ENCODE measurements around the gene KIDINS220.

Gene KIDINS220

GRCh38 chr2:8805278-8806210 lies 31.9 kb downstream of the KIDINS220 start:
- DNase-seq = no peak

- peak in 6 of 56 donors; percentile 4 to 16 (median 8) for DNase-seq
Measured at GRCh38 chr2:8803658-8804379, 33.6 kb downstream of the KIDINS220 start.

GRCh38 chr2:8802741-8803140 lies 34.7 kb downstream of the KIDINS220 start:
- no peak for DNase-seq

- DNase-seq = no peak
Measured at GRCh38 chr2:8800821-8801220, 36.6 kb downstream of the KIDINS220 start.

GRCh38 chr2:8800218-8800617 lies 37.2 kb downstream of the KIDINS220 start:
- no peak for DNase-seq

GRCh38 chr2:8799004-8799403 lies 38.4 kb downstream of the KIDINS220 start:
- no peak for DNase-seq

- DNase-seq = no peak
Measured at GRCh38 chr2:8798393-8798792, 39.0 kb downstream of the KIDINS220 start.

- no peak for DNase-seq
Measured at GRCh38 chr2:8797682-8798081, 39.7 kb downstream of the KIDINS220 start.

GRCh38 chr2:8796878-8797550 lies 40.4 kb downstream of the KIDINS220 start:
- DNase-seq = no peak

GRCh38 chr2:8796315-8796848 lies 41.0 kb downstream of the KIDINS220 start:
- peak in 1 of 56 donors; percentile 8 for DNase-seq

- no peak for DNase-seq
Measured at GRCh38 chr2:8794923-8795825, 42.2 kb downstream of the KIDINS220 start.

GRCh38 chr2:8790739-8791162 lies 46.7 kb downstream of the KIDINS220 start:
- no peak for DNase-seq

- no peak for DNase-seq
Measured at GRCh38 chr2:8786463-8786862, 51.0 kb downstream of the KIDINS220 start.

- no peak for DNase-seq
Measured at GRCh38 chr2:8779795-8780671, 57.4 kb downstream of the KIDINS220 start.

- DNase-seq = no peak
Measured at GRCh38 chr2:8774371-8774770, 63.0 kb downstream of the KIDINS220 start.

GRCh38 chr2:8767324-8767723 lies 70.1 kb downstream of the KIDINS220 start:
- DNase-seq = no peak

- no peak for DNase-seq
Measured at GRCh38 chr2:8761529-8762164, 75.8 kb downstream of the KIDINS220 start.

- DNase-seq = no peak
Measured at GRCh38 chr2:8756716-8757115, 80.7 kb downstream of the KIDINS220 start.

- DNase-seq = no peak
Measured at GRCh38 chr2:8756230-8756629, 81.2 kb downstream of the KIDINS220 start.

Measured in nucleus accumbens (tissue), 56 donors.